SK-N-SH treated with all-trans-retinoic acid at 6 μM for 48 hours (cell line): ENCODE data around the gene ANO10.

Experiments used
- ARNTL ChIP-seq: fragments of 450-650 bp; formaldehyde crosslinking; IDR thresholded peaks from 2 replicates; pipeline ENCODE4 v1.5.0; 2020; ENCODE audit warnings: low read depth, mild to moderate bottlenecking, moderate library complexity, borderline replicate concordance
- BACH2 ChIP-seq: fragments of 250-450 bp; sonication (Bioruptor Pico); IDR thresholded peaks from 2 replicates; pipeline ENCODE4 v1.9.0; 2021; ENCODE audit warnings: mild to moderate bottlenecking, borderline replicate concordance
- GLIS3 ChIP-seq: fragments of 250-450 bp; sonication (Bioruptor Pico); IDR thresholded peaks from 2 replicates; pipeline ENCODE4 v1.5.0; 2020; ENCODE audit warnings: mild to moderate bottlenecking, moderate library complexity
- PPARA ChIP-seq: fragments of 250-450 bp; sonication (Bioruptor Pico); IDR thresholded peaks from 2 replicates; pipeline ENCODE4 v1.5.0; 2020; ENCODE audit warnings: mild to moderate bottlenecking, borderline replicate concordance
- RARB ChIP-seq: fragments of 250-450 bp; sonication (Bioruptor Pico); IDR thresholded peaks from 2 replicates; pipeline ENCODE4 v1.8.0; 2021; ENCODE audit warnings: mild to moderate bottlenecking, moderate library complexity
- TCF4 ChIP-seq: fragments of 250-450 bp; sonication (Bioruptor Pico); IDR thresholded peaks from 2 replicates; pipeline ENCODE4 v1.8.0; 2021; ENCODE audit warnings: mild to moderate bottlenecking, moderate library complexity, borderline replicate concordance
- TOX ChIP-seq: fragments of 250-450 bp; sonication (Bioruptor Pico); IDR thresholded peaks from 2 replicates; pipeline ENCODE4 v1.8.0; 2021; ENCODE audit warnings: mild to moderate bottlenecking, moderate library complexity, borderline replicate concordance
- ZC3H10 ChIP-seq: fragments of 250-450 bp; sonication (Bioruptor Pico); IDR thresholded peaks from 2 replicates; pipeline ENCODE4 v1.5.1; 2021; ENCODE audit warnings: mild to moderate bottlenecking, moderate library complexity
- ZNF70 ChIP-seq: fragments of 450-650 bp; formaldehyde crosslinking; IDR thresholded peaks from 2 replicates; pipeline ENCODE4 v1.5.0; 2020; ENCODE audit warnings: mild to moderate bottlenecking, moderate library complexity
- ZNF8 ChIP-seq: fragments of 450-650 bp; formaldehyde crosslinking; IDR thresholded peaks from 2 replicates; pipeline ENCODE4 v1.5.0; 2020; ENCODE audit warnings: mild to moderate bottlenecking, moderate library complexity
- TF ChIP-seq, protein P1 (sequence below): fragments of 250-450 bp; sonication (Bioruptor Pico); IDR thresholded peaks from 2 replicates; pipeline ENCODE4 v1.5.1; 2020; ENCODE audit warnings: low read depth, mild to moderate bottlenecking, moderate library complexity
- TF ChIP-seq, protein P2 (sequence below): fragments of 250-450 bp; sonication (Bioruptor Pico); IDR thresholded peaks from 2 replicates; pipeline ENCODE4 v1.8.0; 2021; ENCODE audit warnings: low read depth, mild to moderate bottlenecking, moderate library complexity, borderline replicate concordance
- TF ChIP-seq, protein P3 (sequence below): fragments of 250-450 bp; sonication (Bioruptor Pico); IDR thresholded peaks from 2 replicates; pipeline ENCODE4 v1.8.0; 2020; ENCODE audit warnings: mild to moderate bottlenecking, moderate library complexity, borderline replicate concordance

DNA sequence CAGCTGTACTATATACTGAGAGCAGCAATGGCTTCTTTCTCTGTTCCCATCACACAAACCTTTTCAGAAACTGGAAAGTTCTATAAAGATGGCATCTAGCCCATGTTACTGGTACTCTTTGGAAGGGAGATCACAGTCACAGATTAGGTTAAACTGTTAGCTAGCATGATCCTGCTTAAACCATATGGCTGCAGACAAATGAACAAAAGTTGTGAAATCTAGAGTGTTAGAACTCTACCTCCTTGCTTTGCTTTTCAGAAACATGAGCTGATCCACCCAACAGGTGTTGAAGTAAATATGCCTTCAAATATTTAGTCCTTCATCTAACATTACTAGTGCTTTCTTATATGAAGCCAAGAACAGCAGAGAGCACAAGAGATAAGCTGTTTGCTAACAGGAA, 232.9 kb downstream of the ANO10 start:
- no peak for TF ChIP-seq TCF4 (CRISPR knock-in tag)
- no peak for TF ChIP-seq GLIS3 (CRISPR knock-in tag)
- TF ChIP-seq, protein P1, sequence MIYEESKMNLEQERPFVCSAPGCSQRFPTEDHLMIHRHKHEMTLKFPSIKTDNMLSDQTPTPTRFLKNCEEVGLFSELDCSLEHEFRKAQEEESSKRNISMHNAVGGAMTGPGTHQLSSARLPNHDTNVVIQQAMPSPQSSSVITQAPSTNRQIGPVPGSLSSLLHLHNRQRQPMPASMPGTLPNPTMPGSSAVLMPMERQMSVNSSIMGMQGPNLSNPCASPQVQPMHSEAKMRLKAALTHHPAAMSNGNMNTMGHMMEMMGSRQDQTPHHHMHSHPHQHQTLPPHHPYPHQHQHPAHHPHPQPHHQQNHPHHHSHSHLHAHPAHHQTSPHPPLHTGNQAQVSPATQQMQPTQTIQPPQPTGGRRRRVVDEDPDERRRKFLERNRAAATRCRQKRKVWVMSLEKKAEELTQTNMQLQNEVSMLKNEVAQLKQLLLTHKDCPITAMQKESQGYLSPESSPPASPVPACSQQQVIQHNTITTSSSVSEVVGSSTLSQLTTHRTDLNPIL (CRISPR knock-in tag): no peak
- TF ChIP-seq ARNTL (CRISPR knock-in tag): no peak
- no peak for TF ChIP-seq ZNF8 (CRISPR knock-in tag)
- TF ChIP-seq RARB (CRISPR knock-in tag): no peak
- TF ChIP-seq, protein P2, sequence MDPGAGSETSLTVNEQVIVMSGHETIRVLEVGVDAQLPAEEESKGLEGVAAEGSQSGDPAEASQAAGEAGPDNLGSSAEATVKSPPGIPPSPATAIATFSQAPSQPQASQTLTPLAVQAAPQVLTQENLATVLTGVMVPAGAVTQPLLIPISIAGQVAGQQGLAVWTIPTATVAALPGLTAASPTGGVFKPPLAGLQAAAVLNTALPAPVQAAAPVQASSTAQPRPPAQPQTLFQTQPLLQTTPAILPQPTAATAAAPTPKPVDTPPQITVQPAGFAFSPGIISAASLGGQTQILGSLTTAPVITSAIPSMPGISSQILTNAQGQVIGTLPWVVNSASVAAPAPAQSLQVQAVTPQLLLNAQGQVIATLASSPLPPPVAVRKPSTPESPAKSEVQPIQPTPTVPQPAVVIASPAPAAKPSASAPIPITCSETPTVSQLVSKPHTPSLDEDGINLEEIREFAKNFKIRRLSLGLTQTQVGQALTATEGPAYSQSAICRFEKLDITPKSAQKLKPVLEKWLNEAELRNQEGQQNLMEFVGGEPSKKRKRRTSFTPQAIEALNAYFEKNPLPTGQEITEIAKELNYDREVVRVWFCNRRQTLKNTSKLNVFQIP (CRISPR knock-in tag): no peak
- no peak for TF ChIP-seq BACH2 (CRISPR knock-in tag)
- TF ChIP-seq, protein P3, sequence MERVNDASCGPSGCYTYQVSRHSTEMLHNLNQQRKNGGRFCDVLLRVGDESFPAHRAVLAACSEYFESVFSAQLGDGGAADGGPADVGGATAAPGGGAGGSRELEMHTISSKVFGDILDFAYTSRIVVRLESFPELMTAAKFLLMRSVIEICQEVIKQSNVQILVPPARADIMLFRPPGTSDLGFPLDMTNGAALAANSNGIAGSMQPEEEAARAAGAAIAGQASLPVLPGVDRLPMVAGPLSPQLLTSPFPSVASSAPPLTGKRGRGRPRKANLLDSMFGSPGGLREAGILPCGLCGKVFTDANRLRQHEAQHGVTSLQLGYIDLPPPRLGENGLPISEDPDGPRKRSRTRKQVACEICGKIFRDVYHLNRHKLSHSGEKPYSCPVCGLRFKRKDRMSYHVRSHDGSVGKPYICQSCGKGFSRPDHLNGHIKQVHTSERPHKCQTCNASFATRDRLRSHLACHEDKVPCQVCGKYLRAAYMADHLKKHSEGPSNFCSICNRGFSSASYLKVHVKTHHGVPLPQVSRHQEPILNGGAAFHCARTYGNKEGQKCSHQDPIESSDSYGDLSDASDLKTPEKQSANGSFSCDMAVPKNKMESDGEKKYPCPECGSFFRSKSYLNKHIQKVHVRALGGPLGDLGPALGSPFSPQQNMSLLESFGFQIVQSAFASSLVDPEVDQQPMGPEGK: no peak
- no peak for TF ChIP-seq ZNF70 (CRISPR knock-in tag)
- no peak for TF ChIP-seq PPARA (CRISPR knock-in tag)
- no peak for TF ChIP-seq TOX (CRISPR knock-in tag)
- no peak for TF ChIP-seq ZC3H10 (CRISPR knock-in tag)
